H9 (cell line): ENCODE measurements around the gene ATM. TPM values are rescaled to one million over a fixed set of nuclear protein-coding genes. Genes with fewer than 3 reads are reported as not detected.

Source experiments
- DNase-seq: peaks from one replicate; pipeline ENCODE4 v3.0.0-alpha.2; 2017
- H2AFZ ChIP-seq: one replicate; pipeline ENCODE4 v1.6.1; 2013; ENCODE audit warnings: mild to moderate bottlenecking, low read length, control low read depth, moderate library complexity
- H2AK5ac ChIP-seq: 2 replicates; pipeline ENCODE4 v1.6.1; 2013; ENCODE audit warnings: low read length, control low read depth, mixed read lengths; ENCODE audit not compliant: insufficient read length
- H2BK120ac ChIP-seq: one replicate; pipeline ENCODE4 v1.6.1; 2013; ENCODE audit warnings: low read depth, mild to moderate bottlenecking, low read length, control low read depth, inconsistent platforms; ENCODE audit not compliant: poor library complexity, severe bottlenecking
- H2BK12ac ChIP-seq: 2 replicates; pipeline ENCODE4 v1.6.1; 2013; ENCODE audit warnings: low read length, control low read depth, mixed read lengths, low read depth; ENCODE audit not compliant: insufficient read length
- H2BK15ac ChIP-seq: 2 replicates; pipeline ENCODE4 v1.6.1; 2013; ENCODE audit warnings: low read depth, low read length, control low read depth
- H2BK20ac ChIP-seq: one replicate; pipeline ENCODE4 v1.6.1; 2013; ENCODE audit warnings: low read depth, mild to moderate bottlenecking, low read length, control low read depth, inconsistent platforms; ENCODE audit not compliant: poor library complexity, severe bottlenecking
- H2BK5ac ChIP-seq: 2 replicates; pipeline ENCODE4 v1.6.1; 2013; ENCODE audit warnings: low read length, control low read depth, mixed read lengths; ENCODE audit not compliant: insufficient read length
- H3K14ac ChIP-seq: 2 replicates; pipeline ENCODE4 v1.6.1; 2013; ENCODE audit warnings: low read length, control low read depth; ENCODE audit not compliant: insufficient read depth
- H3K18ac ChIP-seq: 2 replicates; pipeline ENCODE4 v1.6.1; 2013; ENCODE audit warnings: low read depth, mild to moderate bottlenecking, mixed read lengths, low read length, control low read depth; ENCODE audit not compliant: insufficient read length
- H3K23ac ChIP-seq: 2 replicates; pipeline ENCODE4 v1.6.1; 2013; ENCODE audit warnings: low read length, control low read depth, mixed read lengths, low read depth; ENCODE audit not compliant: insufficient read length
- H3K23me2 ChIP-seq: 2 replicates; pipeline ENCODE4 v1.6.1; 2013; ENCODE audit warnings: low read depth, mild to moderate bottlenecking, mixed read lengths, low read length, control low read depth; ENCODE audit not compliant: insufficient read length, poor library complexity, severe bottlenecking
- H3K27ac ChIP-seq: 2 replicates; pipeline ENCODE4 v1.5.1; 2013; ENCODE audit warnings: low read length, control low read depth, mixed read lengths, low read depth; ENCODE audit not compliant: insufficient read length
- H3K27me3 ChIP-seq: 2 replicates; pipeline ENCODE4 v1.6.1; 2013; ENCODE audit warnings: low read length, control low read depth, inconsistent platforms; ENCODE audit not compliant: insufficient read depth
- H3K4ac ChIP-seq: 2 replicates; pipeline ENCODE4 v1.6.1; 2013; ENCODE audit warnings: low read depth, mild to moderate bottlenecking, control low read depth, inconsistent platforms, low read length, moderate library complexity
- H3K4me1 ChIP-seq: 2 replicates; pipeline ENCODE4 v1.6.1; 2013; ENCODE audit warnings: low read length, control low read depth, inconsistent platforms; ENCODE audit not compliant: insufficient read depth
- H3K4me2 ChIP-seq: 2 replicates; pipeline ENCODE4 v1.6.1; 2013; ENCODE audit warnings: low read length, control low read depth, mixed read lengths; ENCODE audit not compliant: insufficient read length, insufficient read depth
- H3K56ac ChIP-seq: 2 replicates; pipeline ENCODE4 v1.6.1; 2013; ENCODE audit warnings: low read depth, mild to moderate bottlenecking, mixed read lengths, low read length, control low read depth; ENCODE audit not compliant: insufficient read length
- H3K79me1 ChIP-seq: 2 replicates; pipeline ENCODE4 v1.6.1; 2013; ENCODE audit warnings: low read depth, mild to moderate bottlenecking, moderate library complexity, low read length, control low read depth, inconsistent platforms; ENCODE audit not compliant: insufficient read depth, poor library complexity, severe bottlenecking
- H3K79me2 ChIP-seq: 2 replicates; pipeline ENCODE4 v1.6.1; 2013; ENCODE audit warnings: low read length, control low read depth, inconsistent platforms; ENCODE audit not compliant: insufficient read depth
- H3K9ac ChIP-seq: 2 replicates; pipeline ENCODE4 v1.6.1; 2013; ENCODE audit warnings: low read length, control low read depth, mixed read lengths; ENCODE audit not compliant: insufficient read length; ENCODE audit errors: extremely low read depth
- H3K9me3 ChIP-seq: one replicate; pipeline ENCODE4 v1.6.1; 2013; ENCODE audit warnings: low read depth, low read length, inconsistent platforms; ENCODE audit not compliant: control insufficient read depth
- H3T11ph ChIP-seq: one replicate; pipeline ENCODE4 v1.6.1; 2013; ENCODE audit warnings: mild to moderate bottlenecking, low read length, control low read depth, inconsistent platforms
- H4K20me1 ChIP-seq: one replicate; pipeline ENCODE4 v1.6.1; 2013; ENCODE audit not compliant: control insufficient read depth, insufficient read length, insufficient read depth
- H4K5ac ChIP-seq: 2 replicates; pipeline ENCODE4 v1.6.1; 2013; ENCODE audit warnings: low read depth, mild to moderate bottlenecking, mixed read lengths, low read length, control low read depth; ENCODE audit not compliant: insufficient read length
- H4K8ac ChIP-seq: replicated peaks from 2 replicates; pipeline ENCODE4 v1.6.1; 2013; ENCODE audit warnings: low read length, control low read depth, mixed read lengths, low read depth; ENCODE audit not compliant: insufficient read length
- H4K91ac ChIP-seq: 2 replicates; pipeline ENCODE4 v1.6.1; 2013; ENCODE audit warnings: low read depth, mild to moderate bottlenecking, moderate library complexity, mixed read lengths, low read length, control low read depth; ENCODE audit not compliant: insufficient read length
- H3K27ac Mint-ChIP-seq, 3 experiments: 2 replicates in 2 of 3; 3 replicates in 1 of 3; pipeline ENCODE4 v1.8.0; 2020 to 2021; ENCODE audit warnings: mixed read lengths in 3 of 3, mild to moderate bottlenecking in 1 of 3, moderate library complexity in 1 of 3
- H3K27me3 Mint-ChIP-seq: 2 replicates; pipeline ENCODE4 v1.8.0; 2021; ENCODE audit warnings: low read depth, mild to moderate bottlenecking, moderate library complexity, mixed read lengths
- H3K36me3 Mint-ChIP-seq, 3 experiments: 2 replicates in 2 of 3; 3 replicates in 1 of 3; pipeline ENCODE4 v1.8.0; 2020 to 2021; ENCODE audit warnings: low read depth in 3 of 3, mixed read lengths in 3 of 3; ENCODE audit not compliant: insufficient read depth in 1 of 3
- H3K4me1 Mint-ChIP-seq, 2 experiments: 2 replicates each; pipeline ENCODE4 v1.8.0; 2020; ENCODE audit warnings: mixed read lengths in 2 of 2
- H3K4me3 Mint-ChIP-seq, 2 experiments: 2 replicates in 1 of 2; 3 replicates in 1 of 2; pipeline ENCODE4 v1.8.0; 2020 to 2021; ENCODE audit warnings: mild to moderate bottlenecking in 2 of 2, mixed read lengths in 2 of 2, moderate library complexity in 1 of 2
- H3K9me3 Mint-ChIP-seq, 2 experiments: 2 replicates in 1 of 2; 3 replicates in 1 of 2; pipeline ENCODE4 v1.8.0; 2020; ENCODE audit warnings: mild to moderate bottlenecking in 2 of 2, mixed read lengths in 2 of 2, moderate library complexity in 1 of 2
- WGBS: extraction: QIAGEN DNeasy Blood & Tissue Kit; methylation state at CpG from one replicate; pipeline ENCODE4 v1.1.7; 2013; ENCODE audit warnings: missing lambda C conversion rate, low lambda C conversion rate, mixed read lengths; ENCODE audit not compliant: insufficient read length; ENCODE audit errors: extremely low coverage; 5-methylcytosine and 5-hydroxymethylcytosine counted together
- total RNA-seq: library from RNA; stranded (reverse); gene quantifications from 2 replicates; pipeline ENCODE4 v1.2.1, GENCODE V29; 2021
- TF ChIP-seq, protein P1 (sequence below): fragments of 200-600 bp; sonication (generic); conservative IDR thresholded peaks from 3 replicates; pipeline ENCODE4 v1.8.0; 2021; ENCODE audit warnings: antibody characterized with exemption, mild to moderate bottlenecking

Gene ATM
- total RNA-seq, 1 experiment from 2014 or later: 58.9 TPM

DNA sequence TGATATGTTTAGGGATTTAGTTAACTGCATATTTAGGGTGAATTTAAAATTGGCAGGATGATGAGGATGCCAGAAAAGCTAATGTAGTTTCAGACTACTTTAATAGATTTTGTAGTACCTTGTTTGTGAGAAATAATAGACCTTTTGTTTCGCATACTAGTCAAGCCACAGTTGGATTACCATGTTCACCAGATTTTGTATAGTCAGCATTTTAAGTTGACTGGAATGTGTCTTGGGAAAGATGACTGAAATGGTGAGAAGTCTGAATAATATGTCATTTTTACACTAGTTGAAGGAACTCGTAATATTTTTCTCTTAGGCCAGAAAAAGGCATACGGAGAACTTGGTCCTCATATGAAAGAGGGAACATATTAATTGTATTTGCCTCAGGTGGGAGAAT is 23.4 kb downstream of the ATM start:
- Histone ChIP-seq H3T11ph (no peak overlapping the region), H2BK12ac (no peak overlapping the region), H4K5ac (no peak overlapping the region), H3K23ac (no peak overlapping the region), H3K4me1 (no peaks in the 10 kb centered on the region), H3K4me2 (no peak overlapping the region), H2AFZ (no peak overlapping the region), H3K79me2 (no peaks in the 10 kb centered on the region), H3K79me1 (no peaks in the 10 kb centered on the region), H3K27ac (no peak overlapping the region), H2BK20ac (no peak overlapping the region), H3K23me2 (no peaks in the 10 kb centered on the region), H4K20me1 (no peaks in the 10 kb centered on the region), H2BK120ac (no peak overlapping the region), H4K8ac (no peak overlapping the region), H2AK5ac (no peak overlapping the region), H3K9me3 (no peaks in the 10 kb centered on the region), H3K18ac (no peak overlapping the region), H2BK5ac (no peak overlapping the region), H3K9ac (no peak overlapping the region), H3K4ac (no peak overlapping the region), H4K91ac (no peak overlapping the region), H3K56ac (no peak overlapping the region), H3K27me3 (no peaks in the 10 kb centered on the region), H2BK15ac (no peak overlapping the region), H3K14ac (no peak overlapping the region)
- Mint-ChIP-seq H3K36me3 (peaks cover 8 to 46% (median 35%) of the 10 kb centered on the region in 3 experiments; a peak in 6 of 7 replicates), H3K9me3 (no peaks in the 10 kb centered on the region), H3K4me3 (no peak overlapping the region), H3K27ac (no peak overlapping the region), H3K4me1 (no peaks in the 10 kb centered on the region), H3K27me3 (no peaks in the 10 kb centered on the region)
- WGBS: no CpG with 5 or more reads among the region's 3 CpGs
- TF ChIP-seq, protein P1, sequence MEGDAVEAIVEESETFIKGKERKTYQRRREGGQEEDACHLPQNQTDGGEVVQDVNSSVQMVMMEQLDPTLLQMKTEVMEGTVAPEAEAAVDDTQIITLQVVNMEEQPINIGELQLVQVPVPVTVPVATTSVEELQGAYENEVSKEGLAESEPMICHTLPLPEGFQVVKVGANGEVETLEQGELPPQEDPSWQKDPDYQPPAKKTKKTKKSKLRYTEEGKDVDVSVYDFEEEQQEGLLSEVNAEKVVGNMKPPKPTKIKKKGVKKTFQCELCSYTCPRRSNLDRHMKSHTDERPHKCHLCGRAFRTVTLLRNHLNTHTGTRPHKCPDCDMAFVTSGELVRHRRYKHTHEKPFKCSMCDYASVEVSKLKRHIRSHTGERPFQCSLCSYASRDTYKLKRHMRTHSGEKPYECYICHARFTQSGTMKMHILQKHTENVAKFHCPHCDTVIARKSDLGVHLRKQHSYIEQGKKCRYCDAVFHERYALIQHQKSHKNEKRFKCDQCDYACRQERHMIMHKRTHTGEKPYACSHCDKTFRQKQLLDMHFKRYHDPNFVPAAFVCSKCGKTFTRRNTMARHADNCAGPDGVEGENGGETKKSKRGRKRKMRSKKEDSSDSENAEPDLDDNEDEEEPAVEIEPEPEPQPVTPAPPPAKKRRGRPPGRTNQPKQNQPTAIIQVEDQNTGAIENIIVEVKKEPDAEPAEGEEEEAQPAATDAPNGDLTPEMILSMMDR: no peak
- no peak for DNase-seq
